GM18858 (cell line): ENCODE results near the gene FALEC.

Experiments
- ATAC-seq: cut with Tn5 transposase; IDR thresholded peaks from one replicate; pipeline ENCODE4 v1.9.1; 2021; ENCODE audit not compliant: unreplicated experiment

Gene FALEC

DNA sequence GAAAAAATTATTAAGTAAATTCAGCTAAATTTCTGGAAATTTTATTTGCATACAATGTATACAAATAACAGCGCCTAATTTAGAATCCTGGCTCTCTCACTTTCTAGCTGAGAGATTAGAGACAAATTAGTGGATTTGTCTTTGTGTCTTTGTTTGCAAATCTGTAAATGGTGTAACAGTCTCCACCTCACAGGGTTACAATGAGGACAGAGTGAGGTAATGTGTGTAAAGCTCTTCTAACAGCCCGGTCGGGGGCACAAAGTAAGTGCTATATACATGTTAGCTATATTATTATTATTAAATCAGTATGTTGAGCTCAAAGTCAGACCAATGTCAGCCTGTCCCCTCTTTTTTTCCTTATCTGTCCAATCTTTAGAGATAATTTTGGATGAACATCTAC, 28.7 kb downstream of the FALEC start:
- no peak for ATAC-seq

DNA sequence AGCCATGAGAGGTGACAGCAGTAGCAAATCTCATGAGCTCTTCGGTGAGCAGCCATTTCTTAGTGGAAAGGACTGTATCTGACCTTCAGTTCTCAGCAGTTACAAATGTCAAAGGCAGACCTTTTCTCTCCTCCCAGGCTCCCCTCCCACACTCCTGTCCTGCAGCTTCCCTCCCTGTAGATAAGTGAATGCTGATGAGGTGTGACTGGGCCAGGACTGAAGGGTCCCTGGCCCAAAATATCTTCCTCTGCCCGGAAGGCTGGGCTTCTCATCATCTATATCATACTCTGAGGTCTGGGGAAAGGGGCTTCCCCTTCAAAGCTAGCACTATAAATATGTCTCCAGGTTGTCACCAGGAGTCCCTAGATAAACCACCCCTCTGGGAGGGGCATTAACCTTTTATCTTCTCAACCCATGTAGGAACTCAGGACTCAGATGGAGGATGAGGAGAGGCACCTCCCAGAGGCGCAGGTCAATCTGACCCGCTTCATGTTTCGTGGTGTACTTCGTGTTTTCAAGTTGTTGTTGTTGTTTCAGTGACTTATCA, 30.0 kb downstream of the FALEC start:
- ATAC-seq = no peak

DNA sequence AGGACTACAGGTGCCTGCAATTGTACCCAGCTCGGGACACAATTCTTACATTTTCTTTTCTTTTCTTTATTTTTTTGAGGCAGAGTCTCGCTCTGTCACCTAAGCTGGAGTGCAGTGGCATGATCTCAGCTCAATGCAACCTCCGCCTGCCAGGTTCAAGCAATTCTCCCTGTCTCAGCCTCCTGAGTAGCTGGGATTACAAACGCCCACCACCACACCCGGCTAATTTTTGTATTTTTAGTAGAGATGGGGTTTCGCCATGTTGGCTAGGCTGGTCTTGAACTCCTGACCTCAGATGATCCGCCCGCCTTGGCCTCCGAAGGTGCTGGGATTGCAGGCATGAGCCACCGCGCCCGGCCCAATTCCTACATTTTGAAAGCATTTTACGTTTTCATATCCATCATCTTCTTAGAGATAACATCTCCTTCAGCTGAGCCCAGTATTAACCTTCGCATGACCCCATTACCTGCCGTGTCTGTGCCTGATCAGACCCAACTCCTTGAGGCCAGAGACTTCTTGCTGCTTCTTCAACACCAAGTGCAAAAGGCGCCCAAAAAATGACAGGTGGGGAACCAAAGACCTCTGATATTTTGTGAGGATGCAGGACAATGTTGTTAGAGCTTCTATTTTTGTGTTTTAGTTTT, 30.9 kb downstream of the FALEC start:
- no peak for ATAC-seq

DNA sequence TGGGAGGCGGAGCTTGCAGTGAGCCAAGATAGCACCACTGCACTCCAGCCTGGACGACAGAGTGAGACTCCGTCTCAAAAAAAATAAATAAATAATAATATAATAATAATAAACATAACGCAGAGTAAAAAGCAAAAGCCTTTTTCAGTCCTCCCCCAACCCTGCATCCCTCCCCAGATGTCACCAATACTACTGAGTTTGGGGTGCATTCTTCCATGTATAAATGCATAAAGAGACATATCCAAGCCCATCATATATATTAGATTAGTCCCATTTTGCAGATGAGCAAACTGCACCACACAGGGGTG, 32.7 kb downstream of the FALEC start:
- ATAC-seq = no peak

DNA sequence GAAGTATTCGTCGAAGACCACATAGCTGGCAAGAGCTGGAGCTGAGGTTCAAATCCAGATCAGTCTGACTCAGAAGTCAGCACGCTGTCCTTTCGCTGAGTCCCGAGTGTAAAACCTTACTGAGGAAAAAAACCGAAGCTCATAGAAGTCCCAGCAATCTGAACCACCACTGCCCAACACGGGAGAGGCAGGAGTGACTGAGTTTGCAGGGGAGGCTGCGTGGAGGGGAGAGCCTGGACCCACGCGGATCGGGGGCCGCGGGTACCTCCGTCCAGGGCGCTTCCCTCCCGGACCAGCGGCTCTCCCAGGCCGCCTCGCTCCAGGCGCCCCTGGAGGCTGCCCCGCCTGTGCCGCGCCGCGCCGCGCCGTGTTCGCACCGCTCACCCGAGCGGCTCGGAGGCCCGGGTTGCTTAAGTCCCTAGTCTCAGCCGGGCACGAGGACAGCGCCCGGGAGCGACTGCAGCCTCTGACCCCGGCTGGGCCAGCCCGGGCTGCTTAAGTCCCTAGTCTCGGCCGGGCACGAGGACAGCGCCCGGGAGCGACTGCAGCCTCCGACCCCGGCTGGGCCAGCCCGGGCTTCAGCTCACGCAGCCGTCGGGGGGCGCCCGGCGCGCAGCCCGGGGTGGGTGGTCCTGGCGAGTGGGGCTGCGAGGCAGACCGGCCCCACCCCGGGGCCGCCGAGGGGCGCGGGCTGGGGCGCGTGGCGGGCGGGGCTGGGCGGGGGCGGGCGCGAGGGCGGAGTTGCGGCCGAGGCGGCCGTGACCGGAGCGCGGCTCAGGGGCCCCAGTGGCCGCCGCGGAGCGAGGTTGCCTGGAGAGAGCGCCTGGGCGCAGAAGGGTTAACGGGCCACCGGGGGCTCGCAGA, 33.3 kb downstream of the FALEC start, which contains the start of gene ADAMTSL4:
TSS of gene ADAMTSL4 (plus strand) at position 777 of the 864 bp plus-strand sequence. CDS start 2,881 bp downstream, outside the sequence.
- ATAC-seq = no peak

DNA sequence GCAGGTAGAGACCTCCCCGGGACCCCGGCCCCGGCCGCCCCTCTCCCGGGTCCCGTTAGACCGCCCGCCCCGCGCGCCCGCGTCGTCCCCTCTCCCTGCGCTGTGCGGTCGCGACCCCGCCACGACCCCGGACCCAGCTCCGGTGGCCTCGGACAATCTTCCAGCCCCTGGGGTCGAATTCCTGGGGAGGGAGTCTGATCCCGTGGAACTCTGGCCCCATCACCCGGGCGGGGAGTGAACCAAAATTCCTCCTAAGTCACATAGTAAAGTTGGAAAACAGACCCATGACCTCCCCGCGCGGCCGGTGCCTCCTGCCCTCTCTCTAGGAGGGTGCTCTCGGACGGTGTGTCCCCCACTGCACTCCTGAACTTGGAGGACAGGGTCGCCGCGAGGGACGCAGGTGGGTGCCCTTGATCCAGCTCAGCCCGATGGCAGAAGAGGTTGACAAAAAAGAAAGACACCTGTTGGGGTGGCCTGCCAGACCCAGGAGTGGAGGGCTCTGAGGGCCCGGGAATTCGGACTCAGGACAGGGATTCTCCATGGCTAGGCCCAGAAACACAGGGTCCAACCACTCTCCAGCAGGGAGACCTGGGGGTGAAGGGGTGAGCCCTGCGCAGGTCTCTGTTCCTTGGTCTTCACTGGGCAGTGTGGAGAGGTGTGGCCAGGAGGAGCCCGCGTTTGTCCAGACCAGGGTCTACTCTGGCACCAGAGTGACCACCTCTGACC, 34.1 kb downstream of the FALEC start:
- ATAC-seq = no peak

DNA sequence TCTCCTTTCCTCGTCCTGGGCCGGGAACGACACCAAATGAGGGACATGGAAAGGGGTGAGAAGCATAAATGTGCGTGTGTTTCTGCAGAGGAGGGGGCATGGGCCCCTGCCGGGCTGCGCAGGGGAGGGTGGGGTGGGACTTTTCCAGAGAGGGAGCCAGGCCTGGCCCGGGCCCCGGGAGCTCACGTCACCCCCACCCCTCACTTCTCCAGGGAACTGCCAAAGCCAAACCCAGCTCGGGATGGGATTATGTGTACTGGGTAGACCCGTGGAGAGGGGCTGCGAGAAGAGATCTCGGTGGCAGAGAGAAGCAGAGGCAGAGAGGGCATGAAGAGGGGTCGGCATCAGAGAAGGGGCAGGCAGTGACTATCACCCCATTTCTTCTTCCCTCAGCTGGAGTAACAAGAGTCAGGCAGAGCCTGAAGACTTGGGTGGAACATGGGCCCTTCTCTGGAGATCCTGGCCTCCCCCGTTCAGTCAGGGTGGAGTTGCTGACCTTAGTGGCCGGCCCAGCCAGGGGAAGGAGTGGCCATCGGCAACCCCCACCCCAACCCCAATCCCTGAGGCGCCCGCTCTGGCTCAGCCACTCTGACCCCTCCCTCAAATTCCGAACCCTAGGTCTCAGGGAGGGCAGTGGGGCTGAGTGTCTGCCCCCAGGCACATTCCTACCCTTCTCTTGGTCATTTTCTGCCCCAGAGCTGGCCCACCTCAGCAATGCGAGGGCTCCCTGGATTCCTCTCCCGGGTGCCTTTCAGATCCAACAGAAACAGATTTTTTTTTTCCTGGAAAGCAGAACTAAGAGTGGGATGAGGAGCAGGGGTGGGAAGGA, 34.9 kb downstream of the FALEC start:
- ATAC-seq = no peak

DNA sequence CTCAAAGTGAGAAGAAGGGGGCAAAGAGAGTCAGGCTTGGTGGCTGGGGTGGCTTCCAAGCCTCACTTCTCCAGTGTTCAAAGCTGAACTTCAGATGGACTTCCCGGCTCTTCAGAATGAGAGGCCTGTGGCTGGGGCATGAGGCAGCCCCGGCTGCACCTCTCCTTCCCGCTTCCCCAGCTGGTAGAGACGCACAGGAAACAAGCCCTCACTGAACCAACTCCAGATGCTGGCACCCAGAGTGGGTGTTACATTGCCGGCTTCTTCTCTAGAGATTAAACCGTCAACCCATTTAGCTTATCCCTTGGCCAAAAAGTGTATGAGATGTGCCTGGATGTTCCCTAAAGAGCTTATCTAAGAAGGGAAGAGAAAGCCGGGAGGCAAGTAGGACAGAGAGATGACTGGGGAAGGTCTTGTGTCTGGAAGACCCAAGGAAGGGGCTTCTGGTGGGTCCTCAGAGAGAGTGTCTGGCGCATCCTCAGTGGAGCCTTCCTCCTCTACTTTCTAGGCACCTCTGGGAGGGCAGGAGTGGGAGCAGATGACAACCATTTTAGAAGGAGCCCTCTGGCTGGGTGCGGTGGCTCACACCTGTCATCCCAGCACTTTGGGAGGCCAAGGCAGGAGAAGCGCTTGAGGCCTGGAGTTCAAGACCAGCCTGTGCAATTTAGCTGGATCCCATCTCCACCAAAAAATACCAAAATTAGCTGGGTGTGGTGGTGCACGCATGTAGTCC, 35.7 kb downstream of the FALEC start:
- ATAC-seq = no peak

DNA sequence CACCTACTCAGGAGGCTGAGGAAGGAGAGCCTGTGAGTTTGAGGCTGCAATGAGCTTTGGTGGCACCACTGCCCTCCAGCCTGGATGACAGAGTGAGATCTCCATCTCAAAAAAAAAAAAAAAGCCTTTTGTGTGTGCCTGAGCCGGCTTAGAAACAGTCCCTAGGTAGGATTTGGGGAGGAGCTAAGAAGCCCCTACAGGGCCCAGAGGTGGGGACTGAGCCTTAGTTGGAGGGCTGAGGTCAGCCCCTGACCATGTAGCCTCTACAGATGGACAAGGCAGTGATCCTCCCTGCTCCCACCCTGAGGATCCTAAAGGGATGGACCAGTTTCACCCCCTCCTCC, 36.2 kb downstream of the FALEC start:
- no peak for ATAC-seq

DNA sequence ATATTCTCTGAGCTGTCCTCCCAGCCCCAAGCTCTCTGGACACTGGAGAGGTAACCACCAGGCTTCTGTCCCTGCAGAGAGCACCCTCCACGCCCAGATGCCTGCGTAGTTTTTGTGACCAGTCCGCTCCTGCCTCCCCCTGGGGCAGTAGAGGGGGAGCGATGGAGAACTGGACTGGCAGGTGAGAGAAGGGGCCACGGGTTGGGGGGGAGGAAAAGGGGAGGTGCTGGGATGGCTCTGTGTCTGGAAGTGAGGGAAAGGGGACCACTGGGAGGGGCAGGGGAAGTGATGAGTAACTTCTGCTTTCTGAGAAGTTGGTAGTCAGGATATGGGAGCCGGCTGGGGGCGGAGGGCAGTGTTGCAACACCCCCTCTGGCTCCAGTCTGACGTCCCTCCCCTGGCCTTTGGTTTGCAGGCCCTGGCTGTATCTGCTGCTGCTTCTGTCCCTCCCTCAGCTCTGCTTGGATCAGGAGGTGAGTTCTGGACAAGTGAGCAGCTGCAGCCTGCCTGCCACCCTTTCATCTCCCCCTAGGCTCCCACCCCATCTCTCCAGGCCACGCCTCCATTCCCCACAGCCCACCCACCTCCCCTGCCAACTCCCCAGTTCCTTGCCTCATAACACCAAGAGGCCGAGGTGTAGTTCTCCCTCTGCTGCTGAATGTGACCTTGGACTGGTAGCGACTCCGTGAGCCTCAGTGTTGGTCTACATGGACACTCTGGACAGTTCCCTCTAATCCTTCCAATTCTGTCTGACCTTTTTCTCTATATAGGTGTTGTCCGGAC, 36.8 kb downstream of the FALEC start:
- no peak for ATAC-seq

DNA sequence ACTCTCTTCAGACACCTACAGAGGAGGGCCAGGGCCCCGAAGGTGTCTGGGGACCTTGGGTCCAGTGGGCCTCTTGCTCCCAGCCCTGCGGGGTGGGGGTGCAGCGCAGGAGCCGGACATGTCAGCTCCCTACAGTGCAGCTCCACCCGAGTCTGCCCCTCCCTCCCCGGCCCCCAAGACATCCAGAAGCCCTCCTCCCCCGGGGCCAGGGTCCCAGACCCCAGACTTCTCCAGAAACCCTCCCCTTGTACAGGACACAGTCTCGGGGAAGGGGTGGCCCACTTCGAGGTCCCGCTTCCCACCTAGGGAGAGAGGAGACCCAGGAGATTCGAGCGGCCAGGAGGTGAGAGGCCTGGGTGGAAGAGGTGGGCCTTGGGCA, 37.3 kb downstream of the FALEC start:
- no peak for ATAC-seq

DNA sequence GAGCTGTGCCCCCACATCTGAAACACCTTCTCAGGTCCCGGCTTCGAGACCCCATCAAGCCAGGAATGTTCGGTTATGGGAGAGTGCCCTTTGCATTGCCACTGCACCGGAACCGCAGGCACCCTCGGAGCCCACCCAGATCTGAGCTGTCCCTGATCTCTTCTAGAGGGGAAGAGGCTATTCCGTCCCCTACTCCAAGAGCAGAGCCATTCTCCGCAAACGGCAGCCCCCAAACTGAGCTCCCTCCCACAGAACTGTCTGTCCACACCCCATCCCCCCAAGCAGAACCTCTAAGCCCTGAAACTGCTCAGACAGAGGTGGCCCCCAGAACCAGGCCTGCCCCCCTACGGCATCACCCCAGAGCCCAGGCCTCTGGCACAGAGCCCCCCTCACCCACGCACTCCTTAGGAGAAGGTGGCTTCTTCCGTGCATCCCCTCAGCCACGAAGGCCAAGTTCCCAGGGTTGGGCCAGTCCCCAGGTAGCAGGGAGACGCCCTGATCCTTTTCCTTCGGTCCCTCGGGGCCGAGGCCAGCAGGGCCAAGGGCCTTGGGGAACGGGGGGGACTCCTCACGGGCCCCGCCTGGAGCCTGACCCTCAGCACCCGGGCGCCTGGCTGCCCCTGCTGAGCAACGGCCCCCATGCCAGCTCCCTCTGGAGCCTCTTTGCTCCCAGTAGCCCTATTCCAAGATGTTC, 38.0 kb downstream of the FALEC start:
- no peak for ATAC-seq

DNA sequence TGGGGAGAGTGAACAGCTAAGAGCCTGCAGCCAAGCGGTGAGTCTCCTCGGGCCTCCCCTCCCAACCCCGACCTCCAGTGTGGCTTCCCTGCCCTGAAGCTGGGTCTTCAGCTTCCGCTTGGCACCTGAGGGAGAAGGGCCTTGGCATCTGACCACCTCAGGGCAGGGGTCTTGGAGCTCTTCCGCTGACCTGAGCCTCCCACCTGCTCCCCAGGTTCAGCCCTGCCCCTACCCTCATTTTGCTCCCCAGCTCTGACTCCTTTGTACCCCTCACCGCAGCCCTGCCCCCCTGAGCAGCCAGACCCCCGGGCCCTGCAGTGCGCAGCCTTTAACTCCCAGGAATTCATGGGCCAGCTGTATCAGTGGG, 38.5 kb downstream of the FALEC start:
- ATAC-seq = no peak

DNA sequence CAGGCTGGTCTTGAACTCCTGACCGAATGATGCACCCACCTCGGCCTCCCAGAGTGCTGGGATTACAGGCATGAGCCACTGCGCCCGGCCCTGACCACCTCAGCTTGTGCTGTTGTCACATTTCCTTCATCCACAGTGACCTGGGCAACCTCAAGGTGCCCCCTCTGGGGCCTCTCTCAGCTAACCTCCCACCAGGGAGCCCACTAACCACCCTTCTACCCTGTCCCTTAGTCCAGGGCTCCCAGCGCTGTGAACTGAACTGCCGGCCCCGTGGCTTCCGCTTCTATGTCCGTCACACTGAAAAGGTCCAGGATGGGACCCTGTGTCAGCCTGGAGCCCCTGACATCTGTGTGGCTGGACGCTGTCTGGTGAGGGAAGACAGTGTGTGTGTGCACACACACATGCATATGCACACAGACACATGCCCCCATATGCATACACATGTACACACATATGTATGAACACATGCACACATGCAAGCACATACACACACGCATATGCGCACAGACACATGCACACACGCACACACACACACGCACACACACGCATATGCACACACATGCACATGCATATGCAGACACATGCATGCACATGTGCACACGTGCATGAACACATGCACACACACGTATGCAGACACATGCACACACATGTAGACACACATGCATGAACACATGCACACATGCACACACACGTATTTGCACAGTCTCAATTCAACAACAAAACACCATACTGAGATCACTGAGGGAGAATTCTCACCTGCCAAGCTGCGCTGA, 39.8 kb downstream of the FALEC start:
- ATAC-seq = no peak

DNA sequence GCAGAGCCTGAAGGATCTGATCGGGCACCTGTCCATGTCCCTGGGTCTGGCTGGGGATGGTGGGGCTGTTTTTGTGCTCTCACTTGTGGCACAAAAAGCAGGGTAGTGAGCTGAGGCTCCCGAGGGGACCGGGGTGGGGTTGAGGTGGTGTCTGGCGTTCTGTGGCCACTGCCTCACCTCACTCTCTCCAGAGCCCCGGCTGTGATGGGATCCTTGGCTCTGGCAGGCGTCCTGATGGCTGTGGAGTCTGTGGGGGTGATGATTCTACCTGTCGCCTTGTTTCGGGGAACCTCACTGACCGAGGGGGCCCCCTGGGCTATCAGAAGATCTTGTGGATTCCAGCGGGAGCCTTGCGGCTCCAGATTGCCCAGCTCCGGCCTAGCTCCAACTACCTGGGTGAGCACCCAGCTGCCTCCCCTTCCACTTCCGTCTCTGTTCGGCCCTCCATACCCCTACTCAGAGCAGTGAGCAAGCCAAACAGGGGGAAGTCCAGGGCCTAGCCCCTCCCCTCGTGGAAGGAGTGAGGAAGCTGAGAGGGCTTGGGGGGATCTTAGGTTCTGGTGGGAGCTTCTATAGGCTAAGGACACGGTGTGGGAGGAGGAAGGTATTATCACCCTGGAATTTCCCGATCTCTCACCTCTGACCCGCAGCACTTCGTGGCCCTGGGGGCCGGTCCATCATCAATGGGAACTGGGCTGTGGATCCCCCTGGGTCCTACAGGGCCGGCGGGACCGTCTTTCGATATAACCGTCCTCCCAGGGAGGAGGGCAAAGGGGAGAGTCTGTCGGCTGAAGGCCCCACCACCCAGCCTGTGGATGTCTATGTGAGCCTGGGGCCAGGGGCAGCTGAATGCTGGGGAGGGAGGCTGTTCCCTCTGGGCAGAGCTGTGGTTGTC, 40.7 kb downstream of the FALEC start:
- no peak for ATAC-seq

DNA sequence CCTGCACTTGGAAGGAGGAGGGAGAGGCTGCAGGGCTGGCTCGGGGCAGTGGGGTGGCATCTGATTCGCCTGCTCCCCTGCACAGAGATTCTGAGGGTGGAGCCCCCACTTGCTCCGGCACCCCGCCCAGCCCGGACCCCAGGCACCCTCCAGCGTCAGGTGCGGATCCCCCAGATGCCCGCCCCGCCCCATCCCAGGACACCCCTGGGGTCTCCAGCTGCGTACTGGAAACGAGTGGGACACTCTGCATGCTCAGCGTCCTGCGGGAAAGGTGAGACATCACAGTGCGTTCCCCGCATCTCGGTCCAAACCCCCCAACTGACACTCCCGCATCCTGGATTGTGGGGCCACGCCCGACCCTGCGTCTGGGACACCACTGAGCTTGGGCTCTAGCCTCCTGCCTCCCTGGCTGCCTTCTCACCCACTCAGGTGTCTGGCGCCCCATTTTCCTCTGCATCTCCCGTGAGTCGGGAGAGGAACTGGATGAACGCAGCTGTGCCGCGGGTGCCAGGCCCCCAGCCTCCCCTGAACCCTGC, 41.6 kb downstream of the FALEC start:
- no peak for ATAC-seq

DNA sequence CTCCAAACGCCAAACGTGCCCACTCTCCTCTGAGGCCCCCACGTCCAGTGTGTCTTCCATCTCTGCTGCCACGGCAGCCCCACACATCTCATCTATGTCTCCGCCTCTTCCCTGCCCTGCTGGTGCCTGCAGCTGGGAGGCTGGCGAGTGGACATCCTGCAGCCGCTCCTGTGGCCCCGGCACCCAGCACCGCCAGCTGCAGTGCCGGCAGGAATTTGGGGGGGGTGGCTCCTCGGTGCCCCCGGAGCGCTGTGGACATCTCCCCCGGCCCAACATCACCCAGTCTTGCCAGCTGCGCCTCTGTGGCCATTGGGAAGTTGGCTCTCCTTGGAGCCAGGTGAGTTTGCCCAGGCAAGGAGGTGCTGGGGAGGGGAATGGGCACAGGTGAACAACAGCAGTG, 42.3 kb downstream of the FALEC start:
- no peak for ATAC-seq
